Measurements from ENCODE around the gene COPE.

Gene COPE

GRCh38 chr19:18865106-18865972, 53.8 kb downstream of the COPE start:
- DNase-seq, result no peak

DNA sequence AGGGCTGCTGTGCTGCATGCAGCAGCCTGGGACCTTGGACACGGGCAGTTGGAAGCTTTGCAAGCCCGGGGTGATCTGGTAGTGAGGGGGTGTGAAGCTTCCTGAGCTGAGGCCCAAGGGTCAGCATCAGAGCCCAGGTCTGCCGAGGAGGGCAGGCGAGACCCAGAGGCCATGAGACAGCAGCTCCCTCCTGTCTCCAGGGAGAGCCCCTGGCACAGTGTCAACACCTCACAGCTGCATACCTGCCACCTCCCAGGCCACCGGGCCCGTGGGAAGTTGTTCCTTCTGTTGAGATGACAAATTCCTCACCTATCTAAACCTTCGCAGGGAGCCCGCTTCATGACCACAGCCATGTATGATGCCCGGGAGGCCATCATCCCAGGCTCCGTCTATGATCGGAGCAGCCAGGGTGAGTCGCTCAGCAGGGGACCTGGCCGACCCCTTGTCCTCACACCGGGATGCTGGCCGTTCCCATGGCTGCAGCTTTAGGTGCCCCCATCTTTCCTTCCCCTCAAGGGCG, 55.3 kb downstream of the COPE start:
- DNase-seq, result no peak

GRCh38 chr19:18862976-18863842, 56.0 kb downstream of the COPE start:
- DNase-seq, result no peak

GRCh38 chr19:18861917-18862316, 57.3 kb downstream of the COPE start:
- DNase-seq, result no peak

DNA sequence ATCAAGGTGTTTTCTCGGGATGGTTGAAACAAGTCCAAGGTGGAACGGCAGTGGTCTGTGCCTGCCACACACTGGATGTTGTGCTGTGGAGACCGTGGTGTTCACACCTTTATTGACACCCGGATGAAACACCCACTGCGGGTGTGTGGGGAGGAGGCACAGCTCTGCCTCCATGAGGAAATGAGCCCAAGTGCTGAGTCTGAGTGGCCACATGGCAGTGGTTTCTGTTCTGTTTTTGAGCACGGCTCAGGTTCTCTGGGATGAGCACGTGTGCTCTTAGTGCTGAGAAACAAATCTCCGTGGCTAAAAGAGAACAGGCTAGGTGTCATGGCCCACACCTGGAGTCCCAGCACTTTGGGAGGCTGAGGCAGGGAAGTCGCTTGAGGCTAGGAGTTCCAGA, 58.0 kb downstream of the COPE start:
- DNase-seq, result no peak

GRCh38 chr19:18860725-18861124, 58.5 kb downstream of the COPE start:
- DNase-seq, result no peak

DNA sequence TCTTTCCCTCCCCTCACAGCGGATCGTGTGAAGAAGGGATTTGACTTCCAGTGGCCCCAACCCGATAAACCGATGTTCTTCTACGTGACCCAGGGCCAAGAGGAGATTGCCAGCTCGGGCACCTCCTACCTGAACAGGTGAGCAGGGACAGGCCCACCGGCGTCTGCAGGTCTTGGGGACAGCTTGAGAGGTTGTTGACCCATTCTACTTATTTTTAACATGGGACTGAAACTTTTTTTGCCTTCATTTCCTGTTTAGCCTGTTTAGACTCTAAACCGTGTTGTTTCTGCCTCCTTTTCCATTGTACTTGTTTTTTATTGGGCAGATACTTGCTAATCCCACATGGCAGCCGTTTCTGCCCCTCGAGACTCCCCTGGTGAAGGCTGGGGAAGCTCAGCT, 58.9 kb downstream of the COPE start:
- no peak for DNase-seq

- DNase-seq, result no peak
Observed at GRCh38 chr19:18859676-18860301, 59.4 kb downstream of the COPE start.

- no peak for DNase-seq
Observed at GRCh38 chr19:18858906-18859646, 60.1 kb downstream of the COPE start.

DNA sequence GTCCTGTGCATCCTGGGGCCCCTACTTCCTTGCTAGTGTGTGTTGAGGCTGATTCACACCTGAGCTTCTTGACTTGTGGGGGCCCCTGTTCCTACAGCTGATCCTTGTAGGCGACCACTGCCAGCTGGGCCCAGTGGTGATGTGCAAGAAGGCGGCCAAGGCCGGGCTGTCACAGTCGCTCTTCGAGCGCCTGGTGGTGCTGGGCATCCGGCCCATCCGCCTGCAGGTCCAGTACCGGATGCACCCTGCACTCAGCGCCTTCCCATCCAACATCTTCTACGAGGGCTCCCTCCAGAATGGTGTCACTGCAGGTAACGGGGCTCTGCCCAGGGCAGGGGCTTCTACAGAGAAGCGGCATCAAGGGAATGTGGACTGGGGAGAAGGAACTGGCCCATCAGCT, 62.0 kb downstream of the COPE start:
- no peak for DNase-seq

DNA sequence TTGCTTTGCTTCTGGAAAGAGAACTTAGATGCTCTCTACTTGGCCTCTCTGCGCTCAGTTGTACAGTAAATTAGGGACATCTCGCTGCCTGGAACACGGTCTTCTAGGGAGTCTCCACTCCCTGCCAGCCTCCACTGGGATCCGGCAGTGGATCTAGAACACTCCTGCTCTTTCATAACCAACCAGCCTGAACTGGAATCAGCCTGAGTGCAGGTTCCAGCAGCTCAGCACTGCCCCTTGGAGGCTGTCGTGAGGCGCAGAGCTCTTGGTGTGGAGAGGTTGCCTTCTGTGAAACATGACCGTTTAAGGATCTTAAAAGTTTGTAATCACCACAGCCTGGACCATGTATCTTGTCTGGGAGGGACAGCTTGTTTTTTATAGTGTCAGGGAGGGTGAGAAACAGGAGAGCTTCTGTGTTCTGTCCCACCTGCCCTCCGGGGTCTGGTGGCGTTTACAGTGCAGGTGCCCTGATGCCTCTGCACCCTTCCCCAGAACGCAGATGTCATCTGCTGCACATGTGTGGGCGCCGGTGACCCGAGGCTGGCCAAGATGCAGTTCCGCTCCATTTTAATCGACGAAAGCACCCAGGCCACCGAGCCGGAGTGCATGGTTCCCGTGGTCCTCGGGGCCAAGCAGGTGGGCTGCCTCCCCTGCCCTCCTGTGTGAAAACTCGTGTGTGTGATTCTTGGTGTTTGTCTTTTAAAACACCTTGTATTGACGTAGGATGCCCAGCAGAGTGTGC, 62.6 kb downstream of the COPE start:
- no peak for DNase-seq

DNA sequence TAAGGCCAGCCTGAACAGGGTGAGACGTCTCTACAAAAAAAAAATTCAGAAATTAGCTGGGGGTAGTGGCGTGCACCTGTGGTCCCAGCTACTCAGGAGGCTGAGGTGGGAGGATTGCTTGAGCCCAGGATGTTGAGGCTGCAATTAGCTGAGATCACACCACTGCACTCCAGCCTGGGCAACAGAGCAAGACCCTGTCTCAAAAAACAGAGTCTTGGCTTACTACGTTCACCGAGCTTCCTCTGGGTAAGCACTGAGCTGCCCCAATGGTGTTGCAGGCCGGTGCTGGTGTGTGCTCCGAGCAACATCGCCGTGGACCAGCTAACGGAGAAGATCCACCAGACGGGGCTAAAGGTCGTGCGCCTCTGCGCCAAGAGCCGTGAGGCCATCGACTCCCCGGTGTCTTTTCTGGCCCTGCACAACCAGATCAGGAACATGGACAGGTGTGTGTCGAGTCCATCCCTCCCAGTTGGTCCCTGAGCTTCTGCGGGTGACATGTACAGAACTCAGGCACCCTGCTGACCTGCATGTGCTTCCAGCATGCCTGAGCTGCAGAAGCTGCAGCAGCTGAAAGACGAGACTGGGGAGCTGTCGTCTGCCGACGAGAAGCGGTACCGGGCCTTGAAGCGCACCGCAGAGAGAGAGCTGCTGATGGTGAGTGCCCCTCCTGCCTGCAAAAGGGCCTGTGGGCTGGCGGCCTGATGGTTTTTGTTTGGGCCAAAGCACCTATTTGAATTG, 63.4 kb downstream of the COPE start:
- no peak for DNase-seq

GRCh38 chr19:18854982-18855381, 64.2 kb downstream of the COPE start:
- DNase-seq, result no peak

GRCh38 chr19:18853755-18854427, 65.3 kb downstream of the COPE start:
- no peak for DNase-seq

DNA sequence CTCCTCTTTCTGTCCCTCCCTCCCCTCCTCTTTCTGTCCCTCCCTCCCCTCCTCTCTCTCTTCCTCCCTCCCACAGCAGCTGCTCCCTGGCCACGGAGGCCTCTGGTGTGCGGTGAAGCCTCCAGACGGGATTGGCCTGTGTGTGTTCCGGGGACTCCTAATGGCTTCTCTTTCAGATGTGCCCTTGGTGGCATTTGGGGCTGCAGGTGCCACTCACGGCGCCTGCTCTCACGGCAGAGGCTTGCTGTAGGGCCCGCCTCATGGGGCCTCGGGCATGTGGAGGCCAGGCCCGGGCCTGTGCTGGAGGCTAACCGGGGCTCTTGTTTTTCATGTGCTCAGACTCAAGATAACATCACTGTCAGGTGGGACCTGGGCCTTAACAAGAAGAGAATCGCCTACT, 66.5 kb downstream of the COPE start:
- no peak for DNase-seq

DNA sequence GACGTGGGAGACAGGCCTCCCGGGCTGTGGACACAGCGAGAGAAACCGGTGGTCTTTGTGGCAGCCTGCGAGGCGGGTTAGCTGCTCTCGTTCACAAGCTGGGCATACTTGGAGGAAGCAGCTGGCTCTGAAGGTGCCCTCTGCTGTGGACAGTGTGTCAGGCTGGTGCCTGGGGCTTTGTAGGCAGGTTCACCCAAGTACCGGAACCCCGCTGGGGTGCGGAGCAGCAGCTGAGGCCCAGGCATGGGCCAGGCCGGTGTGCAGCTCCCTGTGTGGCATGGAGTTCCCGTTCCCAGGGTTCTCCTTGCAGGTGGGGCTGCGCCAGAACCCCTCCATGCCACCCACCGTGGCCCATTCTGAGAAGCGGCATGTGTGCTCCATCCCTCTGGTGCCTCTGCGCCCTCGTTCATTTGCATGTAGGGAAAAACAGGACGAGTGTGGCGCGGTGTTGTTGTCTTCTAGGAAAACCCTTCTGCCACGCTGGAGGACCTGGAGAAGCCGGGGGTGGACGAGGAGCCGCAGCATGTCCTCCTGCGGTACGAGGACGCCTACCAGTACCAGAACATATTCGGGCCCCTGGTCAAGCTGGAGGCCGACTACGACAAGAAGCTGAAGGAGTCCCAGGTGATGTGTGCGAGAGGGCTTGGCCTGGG, 67.4 kb downstream of the COPE start:
- DNase-seq, result no peak

DNA sequence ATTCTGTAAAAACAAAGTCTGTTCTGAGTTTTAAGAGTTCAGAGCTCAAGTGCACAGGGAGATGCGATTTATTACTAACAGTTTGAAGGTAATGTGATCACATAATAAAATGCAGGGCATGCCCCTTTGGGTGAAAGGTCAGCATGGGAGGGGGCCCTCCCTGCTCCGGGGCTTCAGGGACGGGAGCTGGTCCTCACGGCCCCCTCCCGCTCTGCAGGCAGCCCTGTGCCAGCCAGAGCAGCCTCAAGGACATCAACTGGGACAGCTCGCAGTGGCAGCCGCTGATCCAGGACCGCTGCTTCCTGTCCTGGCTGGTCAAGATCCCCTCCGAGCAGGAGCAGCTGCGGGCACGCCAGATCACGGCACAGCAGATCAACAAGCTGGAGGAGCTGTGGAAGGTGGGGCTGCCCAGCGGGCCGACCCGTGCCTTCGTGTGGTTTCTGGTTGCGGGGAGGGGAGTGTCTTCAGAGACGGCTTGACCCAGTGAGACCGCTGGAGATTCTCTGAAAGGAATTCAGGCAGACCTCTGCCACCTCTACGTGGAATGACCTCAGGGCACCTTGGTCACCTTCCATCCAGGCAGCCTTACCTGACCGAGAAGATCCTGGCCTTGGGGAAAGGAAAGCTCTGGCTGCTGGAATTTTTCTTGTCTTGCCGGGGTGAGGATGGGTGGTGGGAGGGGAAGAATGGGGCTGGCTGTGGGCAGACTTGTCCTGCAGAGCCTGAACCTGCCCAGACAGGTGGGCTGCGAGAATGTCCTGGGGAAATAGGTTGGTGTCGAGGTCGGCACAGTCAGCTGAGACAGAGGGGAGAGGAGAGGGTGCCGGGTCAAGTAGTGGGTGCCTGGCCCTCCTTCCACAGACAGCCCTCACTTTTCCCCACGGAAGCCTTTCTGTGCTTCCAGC, 68.5 kb downstream of the COPE start:
- no peak for DNase-seq

DNA sequence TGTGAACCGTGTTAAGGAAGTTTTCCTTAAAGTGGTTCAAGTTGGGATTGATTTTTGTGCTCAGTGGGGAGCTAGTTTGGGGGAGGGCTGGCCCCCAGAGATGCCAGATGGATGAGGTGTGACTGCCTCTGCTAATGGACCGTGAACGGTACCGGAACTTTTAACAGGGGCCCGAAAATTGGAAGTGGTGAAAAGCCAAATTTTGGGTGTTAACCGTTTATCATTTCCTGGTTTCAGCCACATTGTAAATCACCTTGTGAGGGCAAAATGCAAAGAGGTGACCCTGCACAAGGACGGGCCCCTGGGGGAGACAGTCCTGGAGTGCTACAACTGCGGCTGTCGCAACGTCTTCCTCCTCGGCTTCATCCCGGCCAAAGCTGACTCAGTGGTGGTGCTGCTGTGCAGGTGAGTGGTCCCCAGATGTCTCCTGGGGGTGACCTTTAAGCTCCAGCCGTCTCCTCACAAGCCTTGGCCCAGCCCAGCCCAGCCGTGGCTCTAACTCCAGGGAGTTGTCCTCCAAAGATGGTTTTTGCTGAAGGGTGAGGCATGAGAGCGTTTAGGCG, 69.3 kb downstream of the COPE start:
- DNase-seq, result no peak
